IPS DF 19.7 (cell line): Measurements from ENCODE around the gene C10orf71.

Experiments
- DNase-seq: peaks from one replicate; pipeline ENCODE4 v3.0.0-alpha.2; 2013; ENCODE audit warnings: low read depth, low spot score

The C10orf71 gene

DNA sequence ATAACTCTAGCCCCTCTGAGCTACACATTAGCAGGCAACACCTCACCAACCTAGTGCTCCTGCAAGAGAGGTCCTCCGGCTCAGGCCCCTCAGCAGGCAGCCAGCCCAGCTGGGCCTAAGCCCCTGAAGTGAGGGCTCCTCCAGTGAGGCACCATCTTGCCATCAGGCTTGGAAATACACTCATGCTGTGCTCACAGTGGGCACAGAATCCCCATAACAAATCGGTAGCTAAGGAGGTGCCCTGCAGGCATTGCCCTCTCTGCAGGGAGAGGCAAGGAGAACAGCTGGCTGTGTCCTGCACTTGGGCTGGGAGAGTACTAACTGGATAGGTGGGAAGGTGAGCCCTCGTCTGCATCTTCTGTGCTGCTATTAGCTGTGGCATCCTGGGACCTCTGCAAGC, 3.7 kb upstream of the C10orf71 start:
- DNase-seq: no peak

DNA sequence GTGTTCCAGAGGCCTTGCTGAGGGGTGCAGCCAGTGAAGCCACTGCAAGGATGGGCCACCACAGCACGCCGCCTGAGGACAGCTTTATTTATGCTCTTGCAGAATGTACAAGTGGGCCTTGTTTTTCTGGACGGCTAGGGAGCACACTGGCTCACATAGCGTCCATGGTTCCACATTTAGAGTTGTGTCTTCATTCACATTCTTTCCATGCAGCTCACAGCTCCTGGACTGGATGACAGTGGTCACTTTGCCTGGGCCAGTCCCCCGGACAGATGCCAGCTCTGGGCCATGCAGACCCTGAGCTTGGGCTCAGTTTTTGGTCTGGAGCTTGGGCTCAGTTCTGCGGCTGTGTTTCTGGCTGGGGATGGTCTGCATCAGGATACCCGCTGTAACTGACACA, 2.6 kb upstream of the C10orf71 start:
- no peak for DNase-seq

GRCh38 chr10:49296836-49297235, 2.1 kb upstream of the C10orf71 start:
- no peak for DNase-seq

- no peak for DNase-seq
Measured at GRCh38 chr10:49297818-49298670, 926 bp upstream of the C10orf71 start.

- DNase-seq: no peak
Measured at GRCh38 chr10:49298671-49298982, 343 bp upstream of the C10orf71 start.

- no peak for DNase-seq
Measured at GRCh38 chr10:49299816-49300139, 808 bp downstream of the C10orf71 start.

GRCh38 chr10:49300140-49300974, 1.4 kb downstream of the C10orf71 start:
- DNase-seq: no peak

DNA sequence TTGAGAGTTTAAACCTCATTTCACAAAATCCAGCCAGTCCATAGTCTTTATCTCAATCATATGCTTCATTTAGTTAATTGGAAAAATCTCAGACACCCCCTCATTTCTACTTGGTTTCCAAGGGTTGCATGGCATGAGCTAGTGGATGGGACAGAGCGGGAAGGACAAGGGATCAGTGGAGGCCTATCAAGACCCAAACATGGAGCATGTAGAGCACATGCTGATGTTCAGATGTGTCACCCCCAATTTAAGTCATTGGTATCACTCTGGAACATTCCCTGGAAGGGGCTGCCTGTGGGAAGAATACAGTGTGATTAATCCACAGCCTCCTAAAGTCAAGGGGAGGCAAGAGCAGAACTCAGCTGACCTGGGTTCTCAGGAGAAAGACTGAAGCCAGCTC, 2.3 kb downstream of the C10orf71 start:
- DNase-seq: no peak

DNA sequence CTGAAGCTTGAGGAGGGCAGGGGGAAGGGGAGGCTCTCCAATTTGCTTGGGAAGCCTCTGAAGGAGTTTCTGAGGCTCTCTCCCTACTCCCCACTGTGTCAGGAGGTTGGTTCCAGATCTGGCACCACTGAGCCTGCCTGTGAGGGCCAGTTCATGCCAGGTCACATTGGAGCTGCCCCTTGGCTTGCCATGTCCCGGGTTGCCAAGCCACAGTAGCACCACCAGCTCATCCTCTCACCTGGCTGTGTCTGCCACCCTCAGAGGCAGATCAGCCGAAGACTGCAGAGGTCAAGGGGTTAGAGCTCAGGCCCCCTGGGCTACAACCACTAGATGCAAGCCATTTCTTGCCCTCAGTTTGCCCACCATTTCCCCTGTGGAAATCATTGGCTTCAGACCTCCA, 3.1 kb downstream of the C10orf71 start:
- DNase-seq: no peak

GRCh38 chr10:49303711-49304110, 4.7 kb downstream of the C10orf71 start:
- DNase-seq: no peak

GRCh38 chr10:49304137-49304536, 5.2 kb downstream of the C10orf71 start:
- DNase-seq: no peak

DNA sequence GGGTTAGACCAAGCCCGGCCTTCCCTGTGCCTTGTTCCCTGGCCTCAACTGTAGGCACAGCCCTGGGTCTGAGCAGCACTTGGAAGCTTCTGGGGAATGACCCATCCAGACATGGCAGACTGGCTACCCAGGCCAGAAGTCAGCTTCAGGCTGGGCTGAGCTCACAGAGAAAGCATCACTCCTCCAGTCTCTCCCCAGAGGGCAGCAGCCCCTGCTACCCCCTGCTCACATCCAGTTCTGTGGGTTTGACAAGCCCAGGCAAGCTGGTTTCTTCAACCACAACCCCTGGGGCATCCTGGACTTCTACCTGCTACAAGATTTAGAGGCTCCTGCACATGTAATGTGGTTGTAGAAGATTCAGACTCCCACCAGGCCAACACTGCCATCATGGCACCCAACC, 9.0 kb downstream of the C10orf71 start:
- no peak for DNase-seq

- DNase-seq: no peak
Measured at GRCh38 chr10:49308881-49309280, 9.9 kb downstream of the C10orf71 start.

- DNase-seq: no peak
Measured at GRCh38 chr10:49309691-49310411, 10.9 kb downstream of the C10orf71 start.

DNA sequence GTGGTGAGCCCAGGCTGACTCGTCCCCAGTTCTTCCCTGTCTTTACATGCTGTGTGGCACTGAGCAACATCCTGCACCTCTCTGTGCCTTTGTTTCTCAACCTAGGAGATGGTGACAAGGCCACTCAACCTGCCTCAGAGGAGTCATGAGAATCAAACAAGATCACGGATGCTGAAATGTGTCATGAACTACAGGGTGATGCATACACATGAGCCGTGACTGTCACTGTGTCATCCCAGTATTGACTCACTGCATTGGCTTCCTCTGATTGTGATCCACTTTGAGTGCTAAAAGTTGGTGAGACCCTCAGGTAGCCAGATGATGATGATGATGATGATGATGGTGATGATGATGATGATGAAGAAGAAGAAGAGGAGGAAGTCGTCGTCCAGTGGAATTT, 11.5 kb downstream of the C10orf71 start:
- no peak for DNase-seq

DNA sequence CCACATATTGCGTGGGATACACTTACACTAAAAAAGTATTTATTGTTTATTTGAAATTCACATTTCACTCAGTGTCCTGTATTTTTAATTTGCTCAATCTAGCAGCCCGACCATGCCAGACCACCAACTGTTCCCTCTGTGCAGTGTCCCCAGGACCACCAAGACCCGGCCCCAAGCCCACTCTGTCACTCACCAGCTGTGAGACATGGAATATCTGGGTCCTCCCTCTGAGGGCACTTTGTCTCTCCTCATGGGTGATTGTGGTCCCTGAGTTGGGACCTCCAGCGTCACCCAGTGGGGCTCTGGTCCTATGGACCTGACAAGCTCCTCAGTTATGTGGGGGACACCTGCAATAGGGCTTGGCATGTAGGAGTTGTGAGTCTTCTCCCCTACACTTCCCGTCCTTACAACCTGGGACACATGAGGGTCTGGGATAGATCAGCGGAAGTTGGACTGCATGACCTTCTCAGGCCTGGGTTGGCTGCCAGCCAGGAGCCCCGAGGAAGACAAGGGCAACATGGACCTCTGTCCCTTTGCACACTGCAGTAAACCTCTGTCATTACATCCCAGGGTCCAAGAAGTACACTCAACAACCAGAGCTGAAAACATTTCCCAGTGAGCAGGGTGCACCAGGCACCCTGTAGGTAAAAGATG, 12.1 kb downstream of the C10orf71 start:
- no peak for DNase-seq

GRCh38 chr10:49311555-49312236, 12.7 kb downstream of the C10orf71 start:
- DNase-seq: no peak

- no peak for DNase-seq
Measured at GRCh38 chr10:49312246-49312869, 13.4 kb downstream of the C10orf71 start.

DNA sequence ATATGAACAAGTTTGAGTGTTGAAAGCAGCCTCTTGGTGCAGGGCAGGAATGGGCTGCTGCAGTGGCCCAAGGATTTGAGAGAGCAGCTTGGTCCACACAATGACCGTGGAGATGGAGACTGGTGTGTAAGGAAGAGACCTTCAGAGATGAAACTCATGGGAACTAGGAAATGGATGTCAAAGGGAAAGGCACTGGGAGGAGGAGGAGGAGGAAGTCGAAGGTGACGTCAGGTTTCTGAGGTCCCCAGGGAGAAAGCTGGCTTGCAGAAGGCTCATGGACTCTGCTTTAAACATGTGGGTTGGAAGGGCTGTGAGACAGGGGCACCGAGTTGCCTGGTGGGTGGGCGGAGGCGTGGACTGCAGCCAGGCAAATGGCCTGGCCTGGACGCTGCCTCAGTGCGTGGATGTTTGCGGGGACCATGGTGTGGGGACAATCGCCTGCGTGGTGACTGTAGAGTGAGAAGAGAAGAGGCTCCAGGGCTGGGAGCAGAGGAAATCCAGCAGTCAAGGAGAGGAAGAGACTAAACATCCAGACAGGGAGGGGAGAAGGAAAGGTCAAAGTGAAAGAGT, 14.6 kb downstream of the C10orf71 start:
- DNase-seq: no peak

DNA sequence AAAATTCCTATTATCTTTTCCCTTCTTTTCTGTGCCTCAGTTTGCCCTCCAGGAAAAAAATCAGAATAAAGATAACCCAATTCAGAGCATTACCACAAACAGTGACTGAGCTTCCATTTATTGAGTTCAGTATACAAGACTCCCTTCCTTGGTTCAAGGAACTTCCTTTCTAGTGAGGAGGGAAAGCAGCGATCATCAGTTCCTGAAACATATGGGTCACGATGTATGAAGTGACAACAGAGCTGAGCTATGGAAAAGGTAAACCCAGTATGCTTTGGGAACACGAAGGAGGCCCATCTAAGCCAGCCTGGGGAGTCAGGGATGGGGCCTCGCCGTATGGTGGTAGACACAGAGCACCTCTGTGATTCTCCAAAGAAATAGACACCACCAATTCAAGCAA, 15.8 kb downstream of the C10orf71 start:
- DNase-seq: no peak

DNA sequence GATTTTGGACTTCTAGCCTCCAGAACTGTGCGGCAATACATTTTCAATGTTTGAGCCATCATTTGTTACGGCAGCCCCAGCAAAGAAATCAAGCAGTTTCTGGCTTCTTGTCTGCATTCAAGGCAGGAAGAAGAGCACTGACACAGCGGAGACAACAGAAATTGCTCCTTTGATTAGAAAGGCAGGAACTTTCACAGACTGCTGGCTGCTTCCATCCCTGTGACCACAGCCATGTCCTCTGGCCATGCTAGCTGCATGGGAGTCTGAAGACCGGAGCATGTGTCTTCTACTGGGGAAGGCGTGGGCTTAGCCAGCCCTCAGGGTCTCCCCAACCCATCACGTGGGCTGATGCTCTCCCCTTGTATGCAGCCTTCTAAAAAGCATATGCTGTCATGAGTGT, 19.1 kb downstream of the C10orf71 start:
- DNase-seq: no peak
